Esophagus (tissue), 2 donors: ENCODE results near the gene CPA2. TPM values are rescaled to one million over a fixed set of nuclear protein-coding genes. Genes with fewer than 3 reads are reported as not detected.

Source experiments
- H3K27ac ChIP-seq, 2 donors: one replicate each; pipeline ENCODE4 v1.5.1; 2013; ENCODE audit warnings: low read depth in 2 of 2, mild to moderate bottlenecking in 2 of 2, inconsistent platforms in 1 of 2, low read length in 1 of 2, moderate library complexity in 1 of 2
- H3K27me3 ChIP-seq, 2 donors: one replicate each; pipeline ENCODE4 v1.6.1; 2013; ENCODE audit warnings: low read length in 2 of 2, control low read depth in 1 of 2, mild to moderate bottlenecking in 1 of 2; ENCODE audit not compliant: insufficient read depth in 2 of 2, control insufficient read depth in 1 of 2
- H3K36me3 ChIP-seq, 2 donors: one replicate each; pipeline ENCODE4 v1.6.1; 2013; ENCODE audit warnings: low read length in 1 of 2; ENCODE audit not compliant: control insufficient read depth in 2 of 2, insufficient read depth in 2 of 2
- H3K4me1 ChIP-seq, 2 donors: one replicate each; pipeline ENCODE4 v1.6.1; 2013; ENCODE audit warnings: low read length in 1 of 2; ENCODE audit not compliant: control insufficient read depth in 2 of 2, insufficient read depth in 2 of 2
- H3K4me3 ChIP-seq, 2 donors: one replicate each; pipeline ENCODE4 v1.5.1; 2013; ENCODE audit warnings: low read length in 2 of 2, mild to moderate bottlenecking in 2 of 2, low read depth in 1 of 2, moderate library complexity in 1 of 2
- H3K9me3 ChIP-seq, 2 donors: one replicate each; pipeline ENCODE4 v1.6.1; 2013; ENCODE audit warnings: mild to moderate bottlenecking in 2 of 2, low read depth in 1 of 2, low read length in 1 of 2, moderate library complexity in 1 of 2; ENCODE audit not compliant: control insufficient read depth in 2 of 2, insufficient read depth in 1 of 2
- WGBS, 2 donors: extraction: QIAGEN DNeasy Blood & Tissue Kit; methylation state at CpG; one replicate each; pipeline ENCODE4 v1.1.7; 2013; 5-methylcytosine and 5-hydroxymethylcytosine counted together
- polyA plus RNA-seq, 2 donors: library from polyadenylated mRNA; stranded (reverse); fragments of 200-250 nt; gene quantifications; one replicate each; pipeline ENCODE4 v1.2.3, GENCODE V29; 2013
- donor health status: healthy with polysubstance abuse.
- donor health status: Bipolar disorder and iron deficiency.

The CPA2 gene
- polyA plus RNA-seq, 2 donors: 0.14 to 0.37 TPM

DNA sequence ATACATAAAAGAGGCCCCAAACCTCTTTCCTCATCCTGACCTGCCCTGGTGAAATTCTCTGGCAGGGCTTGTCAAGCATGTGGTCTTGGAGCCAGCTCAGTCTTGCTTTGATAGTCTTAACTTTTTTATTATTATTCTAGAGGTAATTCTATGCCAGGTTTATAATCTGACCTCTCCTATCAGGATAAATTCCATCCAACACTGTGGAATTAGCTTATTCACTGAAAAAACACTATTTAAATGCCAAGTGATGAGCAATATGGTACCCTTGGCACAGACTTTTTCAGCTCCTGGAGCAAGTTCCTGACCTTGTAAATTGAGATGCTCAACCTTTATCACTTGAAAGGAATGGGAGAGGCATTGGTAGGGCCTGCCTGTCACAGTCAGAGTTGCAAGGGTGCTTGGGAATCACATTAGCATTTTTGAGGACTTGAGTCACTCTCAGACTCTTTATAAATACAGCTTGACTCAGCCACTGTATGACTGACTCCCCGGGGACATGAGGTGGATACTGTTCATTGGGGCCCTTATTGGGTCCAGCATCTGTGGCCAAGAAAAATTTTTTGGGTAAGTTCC is 26.1 kb downstream of the CPA2 start, which contains the start of gene CPA4:
Gene CPA4, plus strand, starts transcription at position 480 of the 576 bp plus-strand sequence. Its CDS starts 20 bp downstream, at position 500.
- Histone ChIP-seq H3K27me3 (no peaks in the 10 kb centered on the region), H3K27ac (peak within 1 kb of the TSS; percentile 83 to 87), H3K4me3 (peak within 1 kb of the TSS; percentile 8 to 24), H3K9me3 (no peaks in the 10 kb centered on the region), H3K4me1 (peaks cover 0 to 9% of the 10 kb centered on the region in 2 donors), H3K36me3 (no peaks in the 10 kb centered on the region)
- WGBS, 2 donors: 32 to 39% methylated on average over 1 of the region's 1 CpG

DNA sequence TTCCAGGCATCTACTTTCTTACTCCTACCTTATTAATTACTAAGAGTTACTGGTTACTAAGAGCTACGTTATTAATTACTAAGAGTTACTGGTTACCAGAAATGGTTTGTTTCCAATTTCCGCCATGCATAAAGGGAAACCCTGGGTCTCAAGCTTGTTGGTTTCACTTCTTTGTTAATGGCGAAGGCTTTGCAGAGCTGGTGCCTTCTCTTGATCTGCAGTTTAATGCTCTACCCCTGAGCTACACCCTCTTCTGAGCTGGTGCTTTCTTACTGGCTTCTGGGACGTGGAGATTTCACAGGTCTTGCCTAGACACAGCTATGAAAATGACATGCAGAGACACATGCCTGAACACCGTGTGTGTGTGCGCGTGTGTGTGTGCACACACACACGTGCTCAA is 26.9 kb downstream of the CPA2 start:
- peak overlapping the region in 1 of 2 donors; percentile 24 for H3K4me3 ChIP-seq

GRCh38 chr7:130294314-130294713 is 27.7 kb downstream of the CPA2 start:
- WGBS, 2 donors: 46 to 56% methylated on average over 5 of the region's 5 CpGs
- H3K9me3 ChIP-seq: no peaks in the 10 kb centered on the region
- peak overlapping the region; percentile 5 to 18 for H3K4me3 ChIP-seq
- peak overlapping the region; percentile 77 to 81 for H3K27ac ChIP-seq
- no peaks in the 10 kb centered on the region for H3K27me3 ChIP-seq
- H3K36me3 ChIP-seq: no peaks in the 10 kb centered on the region
- H3K4me1 ChIP-seq: peaks cover 0 to 7% of the 10 kb centered on the region in 2 donors

More for the DNA sequence above, 26.9 kb downstream of the CPA2 start:
- Histone ChIP-seq H3K27ac (peak overlapping the region; percentile 72 to 87), H3K27me3 (no peaks in the 10 kb centered on the region), H3K9me3 (no peaks in the 10 kb centered on the region), H3K36me3 (no peaks in the 10 kb centered on the region), H3K4me1 (peaks cover 0 to 9% of the 10 kb centered on the region in 2 donors)
- WGBS, 2 donors: 52 to 56% methylated on average over 8 of the region's 8 CpGs

DNA sequence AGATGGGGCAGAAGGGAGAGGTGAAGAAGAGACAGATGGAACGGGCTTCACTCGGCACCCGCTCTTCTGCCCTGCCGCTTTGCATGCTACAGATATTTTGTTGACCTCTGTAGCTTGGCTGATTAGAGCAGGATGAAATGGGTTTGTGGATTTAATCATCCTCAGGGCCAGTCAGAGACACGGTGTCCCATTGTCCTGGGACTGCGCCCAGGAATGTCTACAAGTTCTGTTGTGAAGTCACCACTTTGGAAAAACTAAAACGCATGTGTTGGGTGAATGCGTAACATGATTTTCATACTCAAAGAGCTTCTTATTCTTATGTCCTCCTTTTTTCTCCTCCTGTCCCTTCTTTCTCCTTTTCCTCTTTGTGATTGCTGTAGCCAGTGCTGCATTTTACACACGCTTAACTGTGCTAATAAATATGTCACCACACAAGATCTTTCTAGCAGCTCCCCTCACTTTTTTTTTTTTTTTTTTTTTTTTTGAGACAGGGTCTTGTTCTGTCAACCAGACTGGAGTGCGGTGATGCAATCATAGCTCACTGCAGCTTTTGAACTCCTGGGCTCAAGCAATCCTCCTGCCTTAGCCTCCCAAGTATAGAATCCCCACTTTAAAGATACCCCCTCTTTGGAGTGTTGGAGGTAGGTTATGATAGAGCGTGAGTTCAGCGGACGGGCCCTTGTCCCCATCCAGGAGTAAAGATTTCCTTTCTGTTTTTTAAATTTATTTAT is 29.7 kb downstream of the CPA2 start:
- Histone ChIP-seq H3K4me3 (no peak overlapping the region), H3K9me3 (no peaks in the 10 kb centered on the region), H3K27me3 (no peaks in the 10 kb centered on the region), H3K27ac (no peak overlapping the region), H3K4me1 (peaks cover 0 to 9% of the 10 kb centered on the region in 2 donors), H3K36me3 (no peaks in the 10 kb centered on the region)
- 94 to 96% methylated on average over 13 of the region's 13 CpGs for WGBS, 2 donors

DNA sequence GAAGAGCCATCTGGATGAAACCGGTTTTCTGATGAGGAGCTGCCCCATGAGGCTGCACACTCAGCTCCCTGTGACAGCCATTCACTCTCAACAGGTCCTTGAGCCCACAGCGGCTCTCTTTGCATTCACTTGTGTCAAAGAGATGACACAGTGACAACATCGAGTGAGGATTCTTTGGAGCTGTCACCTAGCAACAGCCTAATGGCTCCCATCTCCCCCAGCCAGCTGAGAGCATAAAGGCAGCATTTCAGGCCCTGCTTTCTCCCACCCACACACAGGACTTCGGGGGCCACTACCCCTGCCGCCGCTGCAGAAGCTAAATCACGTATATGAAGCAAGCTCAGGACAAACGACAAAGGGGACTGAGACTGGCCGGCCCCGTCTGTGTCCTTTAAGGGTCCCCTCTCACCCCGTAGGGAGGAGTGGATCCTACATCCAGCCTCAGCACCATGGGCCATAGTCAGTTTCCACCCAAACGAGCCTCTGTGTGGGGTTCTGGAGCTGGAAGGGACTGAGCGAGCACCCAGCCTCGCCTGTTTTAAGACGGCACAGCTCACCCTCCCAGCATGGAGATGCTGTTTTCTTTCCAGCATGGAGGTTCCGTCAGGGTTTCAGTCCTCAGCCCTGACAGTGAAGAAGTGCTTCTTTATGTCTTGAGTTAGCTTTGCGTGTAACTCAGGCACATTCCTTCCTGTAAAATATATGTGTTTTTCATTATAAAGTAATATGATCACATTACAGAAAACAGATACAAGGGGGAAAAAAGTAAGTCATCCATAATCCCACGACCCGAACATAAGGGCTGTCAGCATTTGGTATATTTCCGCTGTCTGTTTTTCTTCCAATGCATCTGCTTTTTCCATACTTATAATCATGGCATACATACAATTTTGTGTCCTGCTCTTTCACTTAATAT is 31.2 kb downstream of the CPA2 start:
- Histone ChIP-seq H3K4me3 (no peak overlapping the region), H3K36me3 (no peaks in the 10 kb centered on the region), H3K27me3 (no peaks in the 10 kb centered on the region), H3K4me1 (peaks cover 0 to 9% of the 10 kb centered on the region in 2 donors), H3K27ac (no peak overlapping the region), H3K9me3 (no peaks in the 10 kb centered on the region)
- 88 to 91% methylated on average over 20 of the region's 20 CpGs for WGBS, 2 donors

DNA sequence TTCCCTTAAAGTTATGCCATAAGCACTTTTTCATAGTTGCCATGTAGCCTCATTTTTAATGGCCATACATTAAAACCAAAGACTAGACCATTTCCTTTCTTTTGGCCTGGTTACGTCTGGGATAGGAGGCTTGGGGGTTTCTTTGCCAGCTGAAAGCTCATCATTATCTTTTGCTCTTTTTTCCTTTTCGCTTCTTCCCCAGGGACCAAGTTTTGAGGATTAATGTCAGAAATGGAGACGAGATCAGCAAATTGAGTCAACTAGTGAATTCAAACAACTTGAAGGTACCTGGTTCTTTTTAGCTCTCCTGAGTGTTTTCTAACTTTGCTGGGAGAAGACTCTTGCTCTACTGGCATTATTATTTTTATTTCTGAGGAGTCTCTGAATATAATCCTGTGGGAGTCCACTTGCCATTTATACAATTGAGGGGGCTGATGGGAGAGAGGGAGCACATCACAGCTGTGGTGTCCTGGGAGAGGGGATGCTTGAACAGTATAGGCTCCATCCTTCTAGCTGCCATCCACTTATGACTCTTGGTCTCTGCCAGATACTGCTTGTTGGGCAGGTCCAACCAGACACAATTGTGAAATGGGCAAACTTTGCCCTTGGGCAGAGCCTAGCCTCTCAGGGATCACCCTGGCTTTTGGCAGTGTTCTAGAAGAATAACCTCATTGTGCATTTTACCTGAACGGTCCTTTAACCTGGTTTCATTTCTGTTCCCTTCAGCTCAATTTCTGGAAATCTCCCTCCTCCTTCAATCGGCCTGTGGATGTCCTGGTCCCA is 32.1 kb downstream of the CPA2 start:
- no peaks in the 10 kb centered on the region for H3K9me3 ChIP-seq
- H3K4me1 ChIP-seq: peaks cover 0 to 9% of the 10 kb centered on the region in 2 donors
- no peaks in the 10 kb centered on the region for H3K27me3 ChIP-seq
- H3K36me3 ChIP-seq: no peaks in the 10 kb centered on the region
- peak overlapping the region; percentile 37 to 40 for H3K27ac ChIP-seq
- WGBS, 2 donors: 72 to 76% methylated on average over 5 of the region's 5 CpGs
- no peak overlapping the region for H3K4me3 ChIP-seq

GRCh38 chr7:130299866-130300265 is 33.2 kb downstream of the CPA2 start:
- Histone ChIP-seq H3K4me3 (no peak overlapping the region), H3K27ac (no peak overlapping the region), H3K4me1 (peaks cover 0 to 9% of the 10 kb centered on the region in 2 donors), H3K27me3 (no peaks in the 10 kb centered on the region), H3K36me3 (no peaks in the 10 kb centered on the region), H3K9me3 (no peaks in the 10 kb centered on the region)
- WGBS, 2 donors: 73 to 77% methylated on average over 7 of the region's 7 CpGs

- WGBS, 2 donors: 77 to 79% methylated on average over 8 of the region's 8 CpGs
- no peaks in the 10 kb centered on the region for H3K9me3 ChIP-seq
- H3K36me3 ChIP-seq: no peaks in the 10 kb centered on the region
- peaks cover 0 to 4% of the 10 kb centered on the region in 2 donors for H3K4me1 ChIP-seq
- no peaks in the 10 kb centered on the region for H3K27me3 ChIP-seq
- H3K27ac ChIP-seq: no peak overlapping the region
- H3K4me3 ChIP-seq: no peak overlapping the region
Observed at GRCh38 chr7:130301501-130302020, 34.9 kb downstream of the CPA2 start.

DNA sequence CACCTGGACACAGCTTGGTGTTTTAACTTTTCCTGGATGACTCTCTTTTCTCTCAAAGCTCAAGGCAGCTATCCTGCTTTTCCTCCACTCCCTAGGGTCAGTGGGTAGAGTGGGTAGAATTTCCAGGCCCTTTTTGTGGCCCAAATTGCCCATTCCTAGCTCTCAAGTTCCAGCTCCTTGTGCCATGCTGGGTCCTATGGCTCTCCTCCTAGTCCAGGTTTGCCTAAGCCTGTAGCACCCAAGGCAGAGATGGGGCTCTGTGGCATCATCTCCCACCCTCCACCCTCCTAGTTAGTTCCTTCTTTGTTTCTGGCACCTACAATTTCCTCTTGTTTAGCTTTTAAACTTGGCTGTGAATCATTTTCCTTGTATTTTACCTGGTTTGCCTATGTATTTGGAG is 36.0 kb downstream of the CPA2 start:
- no peaks in the 10 kb centered on the region for H3K27me3 ChIP-seq
- no peaks in the 10 kb centered on the region for H3K36me3 ChIP-seq
- H3K4me1 ChIP-seq: peaks cover 0 to 4% of the 10 kb centered on the region in 2 donors
- no peaks in the 10 kb centered on the region for H3K9me3 ChIP-seq
- H3K4me3 ChIP-seq: no peak overlapping the region
- H3K27ac ChIP-seq: no peak overlapping the region
